ENCODE measurements around the gene GREB1. TPM values are rescaled to one million over a fixed set of nuclear protein-coding genes. Genes with fewer than 3 reads are reported as not detected.

The GREB1 gene
- total and polyA plus RNA-seq, 2 of the 13 experiments (the other 11 are each of a cell fraction or from before 2014, with no cell fraction given), result 31.3 to 61.2 TPM

DNA sequence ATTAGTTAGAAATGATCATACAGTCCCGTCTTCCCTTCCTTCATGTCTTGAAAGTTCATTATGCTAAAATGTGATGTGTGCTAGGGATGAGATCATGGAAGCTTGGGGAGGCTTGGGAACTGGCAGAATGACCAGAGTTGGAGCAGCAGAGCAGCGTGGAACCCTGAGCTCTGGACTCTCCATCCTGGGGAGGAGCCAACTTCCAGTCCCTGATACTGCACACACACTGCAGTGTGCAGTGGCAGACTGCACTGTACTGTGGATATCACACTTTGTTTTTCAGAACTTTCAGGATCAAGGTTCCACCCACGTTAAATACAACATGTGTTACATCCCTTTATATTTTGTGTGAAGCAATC is 27.3 kb upstream of the GREB1 start:
- Histone ChIP-seq H3K4me2 (ENCODE audit: low read depth, low read length) (peak overlapping the region; percentile 84), H3K9ac (ENCODE audit: insufficient read depth, low read depth, low read length) (peak overlapping the region; percentile 78), H3K4me1 (ENCODE audit: insufficient read depth, low read length) (peaks cover 98% of the 10 kb centered on the region), H3K79me2 (ENCODE audit: insufficient read depth, low read length) (peaks cover 82% of the 10 kb centered on the region), H3K36me3 (replicated peaks in 1 of 2; ENCODE audit: control insufficient read depth in 1 of 2, insufficient read depth in 2 of 2, low read length in 2 of 2) (peaks cover 0 to 3% of the 10 kb centered on the region in 2 experiments; a peak in 2 of 5 replicates), H2AFZ (ENCODE audit: low read length) (no peak overlapping the region), H3K27me3 (ENCODE audit: control insufficient read depth in 1 of 2, insufficient read depth in 2 of 2, low read length in 2 of 2) (no peaks in the 10 kb centered on the region), H4K20me1 (ENCODE audit: insufficient read depth, low read length) (no peaks in the 10 kb centered on the region), H3K27ac (ENCODE audit: extremely low read length, insufficient read depth, low read length) (peak overlapping the region; percentile 97), H3K4me3 (replicated peaks in 1 of 3; ENCODE audit: insufficient read depth in 1 of 3, low read depth in 2 of 3, low read length in 3 of 3) (peak overlapping the region in 2 of 3 experiments; percentile 3 to 51; a peak in 1 of 6 replicates), H3K9me3 (ENCODE audit: low read length) (peaks cover 8% of the 10 kb centered on the region; the same call in 1 of the 2 replicates)
- intact Hi-C loops (cut with micrococcal nuclease; ENCODE audit: unreplicated experiment), result loop anchor here (1.0 to 2.0 kb wide), 2 partner anchors 23 to 32 kb away; no protein-coding TSS in a partner anchor
- WGBS (ENCODE audit: low lambda C conversion rate), result 7% methylated on average over 3 of the region's 3 CpGs
- POLR2A ChIA-PET, result interaction anchor here (0.9 to 4.0 kb wide), 18 partner anchors 8 to 149 kb away, joined by 3 to 52 read pairs (median 8); partner anchors contain the start of genes E2F6 and GREB1
- FAIRE-seq (peak; percentile 93), ATAC-seq (peak; percentile 89), DNase-seq (ENCODE audit: low spot score) (peak; percentile 90)
- CTCF ChIA-PET (ENCODE audit: low intra/inter-chr PET ratio, low total read pairs), result no interaction called here
- BruUV-seq (replicated peaks), result no TSS peak
- in situ Hi-C loops (cut with HindIII; ENCODE audit: extremely low pct_ligation_motif_present, low pct_unique_long_range_greater_than_20kb), result no loop called here
- TF ChIP-seq GATA4 (IDR thresholded peaks at IDR 0.05; ENCODE audit: borderline replicate concordance, low read depth) (no peak), STAG1 (CRISPR knock-in tag; IDR thresholded peaks at IDR 0.05) (peak; percentile 40), ZFP91 (CRISPR knock-in tag; IDR thresholded peaks at IDR 0.05; ENCODE audit: borderline replicate concordance) (peak; percentile 65; the same call in 1 of the 2 replicates), RBFOX2 (IDR thresholded peaks at IDR 0.05; ENCODE audit: low read depth, low read length) (peak; percentile 67), SNAPC2 (CRISPR knock-in tag; IDR thresholded peaks at IDR 0.05) (no peak; the same call in 1 of the 2 replicates), FOXP1 (IDR thresholded peaks at IDR 0.05) (no peak), FOXP1 (CRISPR knock-in tag; IDR thresholded peaks at IDR 0.05) (0 out of 2 replicates have a peak, but pooled peaks have one; percentile 61), ZNF138 (CRISPR knock-in tag; IDR thresholded peaks at IDR 0.05; ENCODE audit: low read depth) (no peak), ZKSCAN1 (IDR thresholded peaks at IDR 0.05; ENCODE audit: low read length) (peak; percentile 17; the same call in 1 of the 2 replicates), EP300 (IDR thresholded peaks at IDR 0.05; ENCODE audit: low read depth in 2 of 2, low read length in 2 of 2) (peak in 1 of 2 experiments; percentile 65; a peak in 1 of 4 replicates), EP300 (CRISPR knock-in tag; IDR thresholded peaks at IDR 0.05; ENCODE audit: borderline replicate concordance) (no peak), ZNF143 (CRISPR knock-in tag; IDR thresholded peaks at IDR 0.05) (peak; percentile 65), HNF4G (IDR thresholded peaks at IDR 0.05; ENCODE audit: borderline replicate concordance, low read depth, low read length) (peak; percentile 45; the same call in 1 of the 2 replicates), HNF4G (CRISPR knock-in tag; IDR thresholded peaks at IDR 0.05; ENCODE audit: borderline replicate concordance, low read depth) (no peak), SP140L (CRISPR knock-in tag; IDR thresholded peaks at IDR 0.05; ENCODE audit: borderline replicate concordance) (no peak), HDAC6 (IDR thresholded peaks at IDR 0.05; ENCODE audit: low read depth, low read length) (no peak), ZSCAN9 (CRISPR knock-in tag; IDR thresholded peaks at IDR 0.05; ENCODE audit: borderline replicate concordance) (0 out of 2 replicates have a peak, but pooled peaks have one; percentile 29), SIX4 (CRISPR knock-in tag; IDR thresholded peaks at IDR 0.05) (no peak), MTF2 (CRISPR knock-in tag; IDR thresholded peaks at IDR 0.05; ENCODE audit: borderline replicate concordance) (no peak), FOXJ3 (CRISPR knock-in tag; IDR thresholded peaks at IDR 0.05; ENCODE audit: borderline replicate concordance) (0 out of 2 replicates have a peak, but pooled peaks have one; percentile 33), ZNF530 (CRISPR knock-in tag; IDR thresholded peaks at IDR 0.05; ENCODE audit: low read depth) (no peak), POLR2A (IDR thresholded peaks at IDR 0.05; ENCODE audit: insufficient read depth in 1 of 2, low read depth in 2 of 2, low read length in 2 of 2) (peak; percentile 67 to 75), ZNF225 (CRISPR knock-in tag; IDR thresholded peaks at IDR 0.05) (no peak)
- TF ChIP-seq, protein P1, sequence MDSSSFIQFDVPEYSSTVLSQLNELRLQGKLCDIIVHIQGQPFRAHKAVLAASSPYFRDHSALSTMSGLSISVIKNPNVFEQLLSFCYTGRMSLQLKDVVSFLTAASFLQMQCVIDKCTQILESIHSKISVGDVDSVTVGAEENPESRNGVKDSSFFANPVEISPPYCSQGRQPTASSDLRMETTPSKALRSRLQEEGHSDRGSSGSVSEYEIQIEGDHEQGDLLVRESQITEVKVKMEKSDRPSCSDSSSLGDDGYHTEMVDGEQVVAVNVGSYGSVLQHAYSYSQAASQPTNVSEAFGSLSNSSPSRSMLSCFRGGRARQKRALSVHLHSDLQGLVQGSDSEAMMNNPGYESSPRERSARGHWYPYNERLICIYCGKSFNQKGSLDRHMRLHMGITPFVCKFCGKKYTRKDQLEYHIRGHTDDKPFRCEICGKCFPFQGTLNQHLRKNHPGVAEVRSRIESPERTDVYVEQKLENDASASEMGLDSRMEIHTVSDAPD (CRISPR knock-in tag; IDR thresholded peaks at IDR 0.05), result no peak
- TF ChIP-seq, protein P2, sequence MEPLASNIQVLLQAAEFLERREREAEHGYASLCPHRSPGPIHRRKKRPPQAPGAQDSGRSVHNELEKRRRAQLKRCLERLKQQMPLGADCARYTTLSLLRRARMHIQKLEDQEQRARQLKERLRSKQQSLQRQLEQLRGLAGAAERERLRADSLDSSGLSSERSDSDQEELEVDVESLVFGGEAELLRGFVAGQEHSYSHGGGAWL (CRISPR knock-in tag; IDR thresholded peaks at IDR 0.05), result 0 out of 2 replicates have a peak, but pooled peaks have one; percentile 1

All from HepG2 (cell line).